Measurements from ENCODE around the gene BNC2.

Gene BNC2

DNA sequence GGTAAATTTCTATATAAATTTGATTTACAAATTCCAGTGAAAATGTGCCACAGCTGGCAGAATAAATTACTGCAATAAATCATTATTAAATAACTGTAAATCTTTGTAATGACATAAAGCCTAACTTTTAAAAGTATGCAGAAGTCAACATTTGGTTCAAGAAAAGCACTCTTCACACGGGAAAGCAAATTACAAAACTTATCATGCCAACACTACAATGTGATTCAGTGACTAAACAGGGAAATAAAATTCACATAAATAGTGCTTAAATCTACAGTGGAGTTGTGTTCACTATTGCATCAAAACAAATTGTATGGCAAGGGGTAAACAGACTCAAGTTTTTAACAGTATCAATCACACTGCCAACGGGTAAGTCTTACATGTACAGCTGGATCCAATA is 117.2 kb downstream of the BNC2 start:
- DNase-seq: no peak

DNA sequence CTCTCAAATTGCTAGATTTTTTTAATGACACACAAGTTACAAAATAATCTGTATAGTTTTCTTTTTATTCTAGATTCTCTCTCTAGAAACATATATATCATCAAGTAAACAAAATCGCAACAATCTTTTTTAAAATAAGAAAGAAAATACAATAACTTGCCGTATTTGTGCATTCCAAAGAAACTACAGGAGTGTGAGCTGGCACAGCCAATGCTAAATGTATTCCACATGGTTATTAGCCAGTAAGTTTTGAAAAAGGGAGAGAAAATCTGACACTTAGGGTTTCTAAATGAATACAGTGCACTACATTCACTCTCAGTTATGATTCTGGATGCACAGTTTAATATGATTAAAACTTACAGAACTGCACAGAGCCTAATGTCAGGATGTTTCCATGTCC is 117.9 kb downstream of the BNC2 start:
- DNase-seq: no peak

DNA sequence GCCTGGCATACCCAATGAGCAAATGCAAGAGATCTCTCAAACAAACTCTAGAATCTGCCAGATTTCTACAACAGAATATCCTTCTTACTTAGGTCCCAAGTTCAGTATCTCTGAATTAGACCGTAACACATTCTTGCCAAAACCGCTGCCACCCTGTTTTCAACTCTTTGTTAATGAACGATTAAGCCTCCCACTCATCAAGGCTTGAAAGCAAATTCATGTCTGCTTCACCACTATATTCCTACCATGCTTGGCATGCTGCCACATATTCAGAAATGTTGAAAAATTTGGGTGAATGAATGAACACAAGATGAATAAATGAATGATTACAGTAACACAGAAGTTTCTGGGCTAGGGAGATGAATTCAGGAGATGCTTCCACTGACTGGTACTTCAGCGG is 119.9 kb downstream of the BNC2 start:
- DNase-seq: no peak

DNA sequence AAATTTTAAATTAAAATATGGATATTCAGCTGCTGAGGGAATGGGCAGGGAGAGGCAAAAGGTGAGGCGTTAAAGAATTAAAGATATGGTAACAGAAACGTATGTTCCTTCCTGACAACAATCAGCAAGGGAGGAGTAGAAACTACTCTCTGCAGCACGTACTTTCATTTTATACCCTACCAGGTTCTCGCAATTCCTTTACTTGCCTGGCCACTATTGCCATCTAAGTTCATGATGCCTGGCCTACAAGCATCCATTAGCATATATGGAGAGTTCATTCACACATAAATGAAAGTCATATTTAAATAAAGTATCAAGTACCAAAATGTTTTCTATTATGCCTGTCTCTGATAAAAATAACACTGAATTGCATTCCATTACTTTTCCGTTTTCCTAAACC is 125.1 kb downstream of the BNC2 start:
- DNase-seq: no peak

DNA sequence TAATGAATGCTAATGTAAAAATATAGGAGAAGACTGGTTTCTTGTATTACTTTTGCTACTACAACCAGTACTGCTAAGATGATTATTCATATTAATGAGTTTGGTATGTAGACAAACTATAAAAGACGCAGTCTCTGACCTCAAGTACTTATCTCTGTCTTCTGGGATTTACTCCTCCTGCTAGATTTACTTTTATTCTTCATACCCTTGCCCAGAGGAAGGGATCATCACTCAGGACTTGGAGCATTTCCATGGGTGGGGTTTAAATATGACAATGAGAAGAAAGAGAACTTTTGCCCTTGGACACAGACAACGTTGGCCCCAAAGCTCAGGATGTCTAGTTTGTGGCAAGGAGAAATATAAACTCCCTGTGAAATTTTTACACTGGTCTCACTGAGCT is 126.1 kb downstream of the BNC2 start:
- DNase-seq: no peak

DNA sequence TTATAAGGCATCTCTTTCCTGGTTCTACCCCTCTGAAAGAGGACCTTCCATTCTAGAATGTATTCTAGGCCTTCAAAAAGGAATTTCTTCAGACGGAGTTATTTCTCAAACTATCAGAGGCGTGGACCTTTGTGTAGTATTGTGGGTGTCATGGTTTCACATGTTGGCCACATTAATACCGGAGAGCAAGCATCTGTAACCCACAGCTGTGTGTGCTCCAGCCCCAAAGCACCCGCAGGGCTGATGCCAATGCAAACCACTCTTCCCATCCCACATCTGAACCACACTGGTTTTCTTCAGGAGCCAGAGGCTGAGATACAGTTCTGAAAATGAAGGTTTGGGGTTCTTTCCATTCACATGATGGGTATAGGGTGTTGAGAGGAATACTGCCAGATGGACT is 127.1 kb downstream of the BNC2 start:
- no peak for DNase-seq

DNA sequence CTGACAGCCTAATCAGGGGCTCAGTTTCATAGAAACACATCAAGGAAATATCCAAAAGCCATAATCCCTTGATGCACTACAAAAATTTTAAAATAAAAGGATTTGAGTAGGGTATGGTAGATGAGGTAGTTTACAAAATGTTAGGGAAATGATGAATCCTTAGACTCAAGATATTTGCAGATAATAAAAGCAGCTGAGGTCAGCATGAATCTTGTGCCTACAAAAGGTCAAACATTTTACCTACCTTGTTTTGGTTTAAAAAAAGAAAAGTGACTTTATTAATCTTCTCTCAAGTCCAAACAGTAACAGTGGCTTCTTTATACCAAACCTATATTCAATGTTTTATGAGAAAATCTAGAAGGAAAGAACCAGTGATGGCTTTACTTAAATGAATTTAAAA is 135.5 kb downstream of the BNC2 start:
- no peak for DNase-seq

DNA sequence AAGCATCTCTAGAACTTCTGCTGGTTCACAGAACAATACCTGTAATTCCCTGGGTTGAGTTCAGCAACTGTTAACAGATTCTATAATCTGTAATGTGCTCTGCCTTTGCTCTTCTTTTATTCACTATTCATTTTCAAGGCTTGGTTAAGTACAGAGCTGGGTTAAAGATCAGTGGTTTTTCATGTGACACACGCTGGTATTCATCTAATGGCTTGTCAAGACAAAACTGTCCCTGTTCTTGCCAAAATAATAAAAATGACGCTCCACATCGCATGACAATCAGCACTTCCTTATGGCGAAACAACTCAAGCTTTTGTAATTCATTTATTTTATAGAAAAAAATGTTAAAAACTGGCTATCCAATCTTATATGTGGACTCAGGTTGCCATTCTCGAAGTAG is 137.9 kb downstream of the BNC2 start:
- DNase-seq: no peak

DNA sequence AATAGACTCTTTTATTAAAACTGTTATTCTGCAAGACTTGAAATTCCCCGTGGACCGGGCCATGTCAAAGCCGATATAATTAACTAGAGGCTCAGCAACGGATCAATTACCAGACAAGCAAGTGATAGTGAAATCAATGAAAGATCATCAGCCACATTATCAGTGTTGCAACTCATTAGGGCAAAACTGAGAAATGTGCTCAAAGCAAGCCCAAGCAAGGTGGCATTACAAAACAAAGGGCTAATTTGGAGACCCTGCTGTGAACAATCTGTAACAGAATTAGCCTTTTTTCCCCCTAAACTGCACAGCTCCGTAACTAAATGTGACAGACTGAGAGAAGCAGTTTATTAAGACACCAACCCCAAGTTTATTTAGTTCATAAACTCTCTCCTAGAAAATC is 140.3 kb downstream of the BNC2 start:
- no peak for DNase-seq

DNA sequence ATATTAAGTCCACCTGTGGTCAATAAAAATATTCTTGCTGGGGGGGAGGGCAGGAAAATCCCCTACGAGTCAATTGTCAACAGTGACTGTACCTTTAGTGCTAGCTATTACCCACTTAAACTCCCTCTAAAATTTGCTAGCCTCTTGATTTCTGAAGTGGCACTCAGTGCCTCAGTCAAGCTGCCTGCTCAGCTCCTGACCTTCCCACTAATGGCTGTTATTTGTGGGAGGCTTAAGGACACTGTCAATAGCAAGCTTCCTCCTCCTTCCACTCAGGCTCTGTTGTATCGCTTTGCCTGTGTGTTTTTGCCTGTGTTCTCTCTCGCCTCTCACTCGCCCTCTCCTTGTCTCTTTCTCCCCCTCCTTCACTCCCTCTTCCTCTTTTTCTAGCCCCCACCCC is 140.8 kb downstream of the BNC2 start:
- no peak for DNase-seq

DNA sequence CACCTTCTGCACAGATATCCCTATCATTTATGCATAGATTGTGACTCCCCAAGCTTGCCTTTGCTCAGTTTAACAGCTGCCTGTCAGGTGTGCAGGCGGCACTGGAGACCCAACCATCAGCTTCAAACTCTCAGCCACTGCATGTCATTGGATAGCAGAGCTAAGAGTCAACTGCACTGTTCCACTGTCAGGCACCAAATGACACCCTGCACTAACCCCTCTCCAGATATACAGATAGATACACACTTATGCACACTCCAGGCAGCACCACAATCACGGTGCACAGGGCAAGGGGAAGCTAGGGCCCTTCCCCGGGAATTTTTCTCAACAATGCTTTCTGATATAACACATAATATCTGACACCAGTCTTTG is 142.3 kb downstream of the BNC2 start:
- no peak for DNase-seq

DNA sequence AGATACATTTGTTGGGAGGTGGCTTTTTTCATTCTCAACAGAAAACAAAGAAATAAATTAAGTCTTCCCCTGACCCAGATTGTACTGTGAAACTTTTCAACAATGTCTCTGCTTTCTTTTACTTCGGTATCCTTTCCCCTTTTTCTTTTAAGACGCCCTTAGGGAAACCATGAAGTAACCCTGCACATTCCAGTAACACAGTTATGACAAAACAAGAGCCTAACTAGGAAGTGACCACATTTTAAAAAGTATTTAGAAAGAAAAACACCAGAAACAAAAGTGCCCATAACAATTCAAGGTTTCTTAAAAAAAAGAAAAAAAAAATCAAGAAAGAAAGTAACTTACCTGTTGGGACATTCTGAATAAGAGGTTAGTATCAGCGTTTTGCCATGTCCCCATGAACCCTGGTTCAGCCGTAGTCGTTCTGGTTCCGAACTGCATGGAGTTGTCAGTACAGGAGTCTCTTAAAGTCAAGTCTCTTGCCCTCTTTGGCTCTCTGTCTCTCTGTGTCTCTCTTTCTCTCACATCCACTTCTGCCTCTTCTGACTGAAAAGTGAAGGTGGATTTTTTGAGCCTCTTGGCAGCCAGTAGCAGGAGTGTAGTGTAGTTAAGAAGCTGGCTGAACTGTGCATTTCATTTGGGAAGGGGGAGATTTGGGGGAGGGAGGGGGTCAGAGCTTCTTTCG is 142.9 kb downstream of the BNC2 start:
- DNase-seq: no peak

DNA sequence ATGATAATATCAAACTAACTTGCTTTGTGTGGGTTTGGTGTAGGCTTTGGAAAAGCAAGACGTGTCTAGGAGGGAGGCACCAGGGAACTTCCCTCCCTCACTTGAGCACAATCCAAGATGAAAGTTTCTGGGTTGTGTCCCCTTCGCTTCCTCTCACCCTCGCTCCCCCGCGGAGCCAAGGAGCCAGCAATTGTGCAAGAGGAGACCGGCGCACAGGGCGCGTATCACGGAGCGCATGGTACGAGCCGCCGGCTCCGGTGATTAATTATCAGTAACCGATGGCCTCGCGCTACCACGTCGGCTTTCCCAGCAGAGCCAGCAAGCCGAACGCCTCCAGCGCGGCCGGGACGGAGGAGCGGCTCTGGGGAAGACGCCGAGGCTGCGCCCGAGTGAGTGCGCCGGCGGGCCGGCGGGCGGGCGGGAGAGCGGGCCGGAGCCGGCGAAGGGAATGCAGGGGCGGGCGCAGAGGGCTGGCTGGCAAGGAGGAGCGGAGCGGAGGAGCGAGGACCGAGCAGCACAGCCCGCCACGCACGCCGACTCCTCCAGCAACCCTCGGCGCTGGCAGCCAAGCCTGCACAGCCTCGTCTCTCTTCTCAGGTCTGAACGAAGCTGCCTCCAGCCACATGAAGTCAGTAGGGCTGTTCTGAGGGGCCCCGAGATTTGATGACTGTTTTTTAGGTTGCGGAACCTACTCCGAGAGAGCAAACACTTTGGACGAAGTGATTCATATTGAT is 143.6 kb downstream of the BNC2 start:
- DNase-seq: no peak

DNA sequence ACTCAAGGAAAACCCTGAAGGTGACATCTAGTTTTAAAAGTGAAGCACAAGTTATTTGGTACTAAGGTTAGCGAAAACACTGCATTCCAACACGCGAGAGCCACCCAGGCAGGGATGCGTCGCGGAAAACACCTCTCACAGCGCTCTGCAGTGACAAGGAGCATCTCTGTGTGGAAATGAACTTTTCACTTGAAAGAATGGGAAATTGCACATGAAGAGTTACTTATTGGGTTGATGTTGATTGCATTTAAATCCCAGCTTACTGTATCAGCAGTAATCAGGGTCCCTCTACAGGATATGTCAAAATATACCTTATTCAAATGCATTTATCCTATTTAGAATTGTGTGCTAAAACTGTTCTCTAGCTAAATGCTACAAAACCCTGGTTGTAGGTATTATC is 144.4 kb downstream of the BNC2 start:
- DNase-seq: no peak

DNA sequence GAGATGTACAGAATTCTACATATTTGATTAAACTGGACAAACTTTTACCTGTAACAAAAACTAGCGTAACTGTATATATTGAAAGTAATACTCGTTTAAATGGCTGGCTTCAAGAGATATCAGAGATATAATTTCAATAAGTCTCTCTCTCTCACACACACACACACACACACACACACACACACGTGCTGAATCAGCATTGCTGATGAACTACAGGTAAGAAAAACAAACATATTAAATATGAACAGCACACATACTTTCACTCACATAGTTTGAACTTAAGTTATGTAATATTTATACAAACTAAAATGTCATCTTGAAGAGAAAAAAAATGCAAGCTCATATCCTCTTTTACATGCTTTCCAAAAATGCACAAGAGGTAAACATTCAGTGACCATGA is 145.4 kb downstream of the BNC2 start:
- DNase-seq: no peak

DNA sequence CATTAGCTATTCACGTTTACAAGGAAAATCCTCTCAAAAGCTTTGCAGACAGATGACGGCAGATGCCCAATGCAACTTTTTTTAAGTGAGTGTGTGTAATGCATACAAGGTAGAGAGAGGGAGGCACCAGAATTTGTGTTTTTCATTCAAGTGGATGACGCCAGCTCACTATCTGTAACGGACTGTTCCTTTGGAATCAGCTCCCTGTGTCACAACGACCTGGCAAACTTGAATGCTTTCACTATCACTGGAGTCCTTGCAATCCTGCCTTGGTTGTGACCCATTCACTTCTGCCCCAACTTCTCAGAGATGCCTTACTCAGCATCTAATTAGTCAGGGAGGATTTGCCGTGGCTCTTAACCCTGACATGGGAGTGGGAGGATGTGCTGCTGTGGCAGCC is 148.5 kb downstream of the BNC2 start:
- no peak for DNase-seq

DNA sequence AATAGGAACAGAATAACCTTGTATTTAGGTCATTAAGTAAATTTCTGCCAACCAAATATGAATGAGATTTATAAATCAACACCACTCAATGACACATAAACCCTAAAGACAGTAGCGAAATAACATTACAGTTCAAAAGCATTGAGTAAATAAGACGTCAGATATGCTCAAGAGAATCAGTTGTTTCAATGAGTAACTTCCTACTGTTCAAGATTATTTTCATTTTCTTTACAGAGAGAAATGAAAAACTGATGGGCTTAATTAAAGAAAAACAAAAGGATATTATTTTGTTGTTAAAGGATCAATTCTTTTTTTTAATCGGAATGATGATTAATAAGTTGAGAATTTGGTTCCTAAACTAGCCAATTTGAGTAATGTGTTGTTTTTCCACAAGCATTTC is 150.1 kb downstream of the BNC2 start:
- no peak for DNase-seq

DNA sequence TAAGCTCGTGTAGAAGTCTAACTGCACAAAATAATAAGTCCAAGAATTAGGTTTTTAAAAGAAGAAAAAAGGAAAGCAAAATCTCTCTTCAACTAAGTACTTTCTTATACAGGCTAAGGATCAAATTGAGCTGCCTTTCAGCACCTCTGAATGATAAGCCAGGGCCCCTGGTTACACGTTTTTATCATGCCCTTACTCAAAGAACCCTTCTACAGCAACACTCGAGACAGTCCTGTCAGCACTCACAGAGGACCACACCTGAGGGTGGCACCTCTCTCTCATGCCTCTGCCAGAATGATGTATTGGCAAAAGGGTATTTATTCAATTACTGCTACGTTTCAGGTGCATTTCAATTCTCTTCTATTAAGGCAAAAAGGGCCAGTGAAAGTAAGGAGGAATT is 150.5 kb downstream of the BNC2 start:
- DNase-seq: no peak

DNA sequence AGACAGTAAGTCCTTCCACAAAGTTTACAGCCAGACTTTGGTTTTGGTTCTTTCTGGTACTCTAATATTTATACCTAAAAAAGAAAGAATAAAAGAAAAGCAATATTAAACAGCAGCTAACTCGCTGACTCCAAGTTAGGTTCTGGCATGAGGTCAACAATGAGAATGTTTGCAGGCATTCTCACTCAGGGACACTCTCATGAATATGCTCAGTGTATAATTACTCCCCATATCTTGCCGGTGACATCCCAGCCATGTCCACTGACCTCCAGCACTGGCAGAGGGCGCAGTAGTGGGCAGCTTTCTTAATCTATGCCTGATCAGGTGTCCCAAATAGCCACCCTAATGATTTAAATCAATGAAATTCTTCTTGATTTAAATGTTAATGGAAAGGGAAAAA is 151.5 kb downstream of the BNC2 start:
- no peak for DNase-seq

DNA sequence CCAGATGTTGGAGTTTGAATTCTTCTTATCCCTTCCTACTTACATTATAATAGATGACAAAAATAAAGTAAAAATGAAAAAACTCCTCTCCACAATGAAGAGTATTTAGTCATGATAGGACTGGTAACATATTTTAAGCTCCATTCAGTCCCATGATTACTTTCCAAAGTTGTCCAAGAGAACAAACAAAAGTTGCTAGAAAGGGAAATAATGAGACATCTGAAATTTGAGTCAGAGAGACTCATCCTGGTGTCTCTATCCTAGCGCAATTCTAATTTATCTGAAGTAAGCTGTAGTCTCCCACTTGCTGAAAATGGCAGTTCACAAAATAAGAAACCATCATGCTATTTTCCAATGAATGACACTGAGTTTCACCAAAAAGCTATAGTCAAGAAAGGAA is 152.2 kb downstream of the BNC2 start:
- no peak for DNase-seq

DNA sequence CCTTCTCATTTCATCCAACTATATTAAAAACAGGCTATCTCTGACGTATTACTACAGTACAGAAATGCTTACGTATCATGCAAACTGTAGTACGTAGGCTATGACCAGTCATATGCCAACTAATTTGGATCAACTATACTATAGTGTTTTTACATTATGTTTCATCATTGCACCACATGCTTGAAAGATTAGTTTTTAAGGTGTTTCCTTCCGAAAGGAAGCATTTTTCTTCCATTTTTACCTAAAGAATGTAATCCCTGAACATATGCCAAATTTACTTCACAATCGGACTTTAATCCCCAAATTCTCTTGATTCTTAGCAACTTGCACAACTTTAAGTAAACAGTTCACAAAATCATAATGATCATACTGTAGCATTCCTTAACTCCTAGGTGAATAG is 153.9 kb downstream of the BNC2 start:
- DNase-seq: no peak

DNA sequence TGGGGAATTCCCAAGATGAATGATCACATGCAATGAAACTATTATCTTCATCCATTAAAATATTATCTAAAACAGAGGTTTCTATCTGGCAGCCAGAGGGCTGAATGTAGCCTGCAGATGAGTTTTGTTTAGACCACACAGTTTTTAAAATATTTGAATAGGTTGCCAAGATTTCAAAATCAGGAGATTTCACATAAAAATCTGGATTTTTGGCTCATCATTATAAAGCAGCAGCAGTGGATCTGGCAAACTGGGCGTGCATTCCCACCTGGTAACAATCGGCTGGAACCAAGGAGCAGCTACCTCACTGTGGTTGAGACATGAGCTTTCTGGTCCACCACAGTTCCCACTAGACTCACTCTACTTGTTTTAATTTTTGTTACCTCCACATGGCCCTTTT is 155.1 kb downstream of the BNC2 start:
- DNase-seq: no peak

DNA sequence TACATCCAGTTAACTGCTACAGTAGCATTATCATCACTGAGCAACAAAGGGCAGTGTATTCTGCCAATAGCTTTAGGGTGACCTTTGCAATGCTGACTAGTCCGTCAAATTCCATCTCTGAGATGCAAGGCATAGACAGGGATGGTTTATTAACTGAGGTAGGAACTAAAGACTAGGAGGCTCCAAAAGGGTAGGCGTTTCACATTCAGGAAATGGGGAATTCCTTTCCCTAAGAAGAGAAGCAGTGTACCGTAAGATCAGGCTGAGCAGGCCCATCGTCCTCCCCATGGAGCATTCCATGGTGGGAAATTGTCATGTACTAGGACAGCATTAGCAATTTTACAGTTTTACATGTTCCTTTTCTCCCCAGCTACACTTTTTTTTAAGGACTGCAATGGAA is 157.7 kb downstream of the BNC2 start:
- no peak for DNase-seq

DNA sequence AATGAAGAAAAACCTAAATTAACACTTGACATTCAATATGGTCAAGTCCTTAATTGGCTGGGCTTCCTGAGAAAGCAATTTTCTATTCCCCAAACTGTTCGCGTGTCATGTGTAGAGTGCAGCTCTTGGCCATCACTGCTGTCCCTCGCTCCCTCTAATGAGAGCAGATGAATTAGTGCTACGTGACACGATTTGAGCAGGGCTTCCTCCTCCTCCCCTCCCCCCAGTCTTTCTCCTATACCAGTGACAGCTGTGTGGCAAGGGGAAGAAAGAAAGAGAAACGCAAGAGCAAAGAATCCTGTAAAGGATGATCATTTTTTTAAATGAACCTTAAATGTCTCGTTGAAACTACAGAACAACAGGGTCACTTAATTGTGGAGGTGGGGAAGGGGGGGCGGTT is 159.6 kb downstream of the BNC2 start:
- no peak for DNase-seq

DNA sequence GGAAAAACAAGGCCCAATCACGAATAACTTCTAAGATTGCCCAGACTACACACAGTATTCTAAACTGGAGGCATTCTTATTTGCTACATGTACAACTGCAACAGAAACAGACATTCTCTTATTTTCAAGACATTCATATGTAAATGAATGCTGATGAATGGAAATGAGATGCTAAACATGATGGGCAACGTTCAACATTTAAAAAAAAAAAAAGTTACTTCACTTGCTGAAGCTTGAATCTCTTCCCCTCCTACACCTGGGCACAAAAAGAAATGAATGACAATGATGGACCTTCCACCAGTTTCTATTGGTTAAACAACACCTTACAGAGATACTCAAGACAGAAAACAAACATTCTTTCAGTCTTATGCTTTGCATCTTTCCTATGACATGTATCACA is 160.5 kb downstream of the BNC2 start:
- no peak for DNase-seq

All from CD4-positive, alpha-beta T cell treated with Interleukin-4 for 4 hours (primary cell).